Keratinocyte (primary cell): ENCODE measurements around the gene SOX30. TPM values are rescaled to one million over a fixed set of nuclear protein-coding genes. Genes with fewer than 3 reads are reported as not detected.

ENCODE experiments used
- DNase-seq: peaks from one replicate; pipeline ENCODE4 v3.0.0-alpha.2; 2011; ENCODE audit warnings: low read depth, missing footprints, low spot score
- FAIRE-seq: peaks from 2 replicates; lab custom pipeline; 2011; peaks lifted over from hg19 to GRCh38; lab: Jason Lieb, UNC
- H2AFZ ChIP-seq: 2 replicates; pipeline ENCODE4 v1.6.0; 2012; ENCODE audit warnings: low read length, control low read depth, inconsistent platforms; ENCODE audit not compliant: control insufficient read depth
- H3K27ac ChIP-seq: 2 replicates; pipeline ENCODE4 v1.5.1; 2011; ENCODE audit warnings: low read length; ENCODE audit not compliant: control insufficient read depth, insufficient read depth
- H3K27me3 ChIP-seq: 3 replicates; pipeline ENCODE4 v1.6.0; 2011; ENCODE audit warnings: low read length; ENCODE audit not compliant: control insufficient read depth, insufficient read depth; ENCODE audit errors: extremely low read depth
- H3K36me3 ChIP-seq, 2 experiments: 2 replicates in 1 of 2; 3 replicates in 1 of 2; pipeline ENCODE4 v1.5.1; 2011; ENCODE audit warnings: low read length in 2 of 2, mild to moderate bottlenecking in 1 of 2; ENCODE audit not compliant: control insufficient read depth in 2 of 2, insufficient read depth in 2 of 2; ENCODE audit errors: extremely low read depth in 1 of 2
- H3K4me1 ChIP-seq: 3 replicates; pipeline ENCODE4 v1.5.1; 2011; ENCODE audit warnings: low read length; ENCODE audit not compliant: control insufficient read depth, insufficient read depth; ENCODE audit errors: extremely low read depth
- H3K4me2 ChIP-seq: 3 replicates; pipeline ENCODE4 v1.6.0; 2011; ENCODE audit warnings: low read depth, low read length; ENCODE audit not compliant: control insufficient read depth, insufficient read depth; ENCODE audit errors: extremely low read depth
- H3K4me3 ChIP-seq, 3 experiments: fragments of 200-600 bp in 1 of 3; sonication (generic) in 1 of 3; 2 replicates in 2 of 3; 3 replicates in 1 of 3; pipeline ENCODE4 v1.5.1; 2011 to 2016; ENCODE audit warnings: low read length in 3 of 3, mild to moderate bottlenecking in 3 of 3, control low read depth in 2 of 3, inconsistent platforms in 1 of 3, low read depth in 1 of 3, mixed read lengths in 1 of 3, mixed run types in 1 of 3, moderate library complexity in 1 of 3; ENCODE audit not compliant: control insufficient read depth in 2 of 3, insufficient read depth in 2 of 3; ENCODE audit errors: extremely low read depth in 1 of 3
- H3K79me2 ChIP-seq: 2 replicates; pipeline ENCODE4 v1.6.0; 2012; ENCODE audit warnings: low read length; ENCODE audit not compliant: control insufficient read depth, insufficient read depth
- H3K9ac ChIP-seq: 3 replicates; pipeline ENCODE4 v1.6.0; 2011; ENCODE audit warnings: low read length; ENCODE audit not compliant: control insufficient read depth, insufficient read depth; ENCODE audit errors: extremely low read depth
- H3K9me1 ChIP-seq: 3 replicates; pipeline ENCODE4 v1.6.0; 2011; ENCODE audit warnings: low read length; ENCODE audit not compliant: control insufficient read depth, insufficient read depth; ENCODE audit errors: extremely low read depth
- H3K9me3 ChIP-seq: 2 replicates; pipeline ENCODE4 v1.5.1; 2012; ENCODE audit warnings: low read depth, low read length; ENCODE audit not compliant: control insufficient read depth
- H4K20me1 ChIP-seq: 3 replicates; pipeline ENCODE4 v1.6.0; 2011; ENCODE audit warnings: low read length; ENCODE audit not compliant: control insufficient read depth, insufficient read depth; ENCODE audit errors: extremely low read depth
- CTCF ChIP-seq, 3 experiments: IDR thresholded peaks in 1 of 3; conservative IDR thresholded peaks in 1 of 3; optimal IDR thresholded peaks in 1 of 3; 2 replicates in 2 of 3; 3 replicates in 1 of 3; pipeline versions ENCODE3 to v1.5.1; 2011; ENCODE audit warnings: low read length in 3 of 3, mild to moderate bottlenecking in 3 of 3, moderate library complexity in 2 of 3, control low read depth in 1 of 3, inconsistent platforms in 1 of 3; ENCODE audit not compliant: insufficient read depth in 2 of 3; ENCODE audit errors: extremely low read depth in 1 of 3
- EZH2 ChIP-seq: IDR thresholded peaks from one replicate; pipeline ENCODE4 v1.6.1; 2012; ENCODE audit warnings: inconsistent platforms, mild to moderate bottlenecking, low read length, moderate library complexity
- dilution Hi-C: fragments of 300-500 bp; cut with MboI; formaldehyde crosslinking; loops from one replicate; pipeline ENCODE4 v1.7.0; 2020; ENCODE audit warnings: low sequenced_read_pairs; ENCODE audit not compliant: extremely low pct_ligation_motif_present
- polyA plus RNA-seq, 5 experiments: library from polyadenylated mRNA; depleted of rRNA in 3 of 5; stranded (reverse) in 3 of 5; stranded (forward) in 1 of 5; unstranded in 1 of 5; fragments of >200 nt; gene quantifications; 1 replicate in 1 of 5; 2 replicates in 3 of 5; 3 replicates in 1 of 5; pipeline versions ENCODE4 v1.2.1 to v1.2.3, GENCODE V29; 2011 to 2012; ENCODE audit warnings: missing spikeins in 2 of 5, low read depth in 1 of 5, low replicate concordance in 1 of 5

The SOX30 gene
- polyA plus RNA-seq, 1 donor (not counting 4 experiments of a cell fraction or from before 2014, with no cell fraction given): 0.05 TPM

- no peaks in the 10 kb centered on the region for H4K20me1 ChIP-seq
- dilution Hi-C loops: no loop called here
- DNase-seq (no peak), FAIRE-seq (no peak)
- H3K27me3 ChIP-seq: no peaks in the 10 kb centered on the region
- no peak overlapping the region for H2AFZ ChIP-seq
- no peak overlapping the region for H3K27ac ChIP-seq
- no peak overlapping the region for H3K4me2 ChIP-seq
- no peak overlapping the region for H3K9ac ChIP-seq
- no peak overlapping the region for H3K4me3 ChIP-seq
- H3K79me2 ChIP-seq: no peaks in the 10 kb centered on the region
- no peaks in the 10 kb centered on the region for H3K9me3 ChIP-seq
- H3K4me1 ChIP-seq: no peaks in the 10 kb centered on the region
- no peak for TF ChIP-seq CTCF (optimal IDR thresholded peaks at IDR 0.05 in 1 of 3, IDR thresholded peaks at IDR 0.05 in 1 of 3, conservative IDR thresholded peaks at IDR 0.05 in 1 of 3; ENCODE audit: extremely low read depth in 1 of 3, insufficient read depth in 2 of 3, low read length in 3 of 3)
- no peak for TF ChIP-seq EZH2
- no peaks in the 10 kb centered on the region for H3K36me3 ChIP-seq
- H3K9me1 ChIP-seq: no peaks in the 10 kb centered on the region
Observed at GRCh38 chr5:157584628-157585027, 67.6 kb downstream of the SOX30 start.

GRCh38 chr5:157582731-157583620 lies 69.3 kb downstream of the SOX30 start:
- Histone ChIP-seq H3K9me1 (no peaks in the 10 kb centered on the region), H3K79me2 (no peaks in the 10 kb centered on the region), H3K36me3 (no peaks in the 10 kb centered on the region), H3K27me3 (no peaks in the 10 kb centered on the region), H2AFZ (no peak overlapping the region), H3K9me3 (no peaks in the 10 kb centered on the region), H4K20me1 (no peaks in the 10 kb centered on the region), H3K4me3 (no peak overlapping the region), H3K4me1 (no peaks in the 10 kb centered on the region), H3K4me2 (no peak overlapping the region), H3K27ac (no peak overlapping the region), H3K9ac (no peak overlapping the region)
- no peak for FAIRE-seq
- no peak for TF ChIP-seq CTCF (optimal IDR thresholded peaks at IDR 0.05 in 1 of 3, IDR thresholded peaks at IDR 0.05 in 1 of 3, conservative IDR thresholded peaks at IDR 0.05 in 1 of 3; ENCODE audit: extremely low read depth in 1 of 3, insufficient read depth in 2 of 3, low read length in 3 of 3)
- no peak for TF ChIP-seq EZH2
- DNase-seq: no peak
- dilution Hi-C loops: no loop called here
